Globus pallidus (tissue), 1 donor: ENCODE results near the gene MTHFSD.

ENCODE experiments used
- DNase-seq: peaks from one replicate; pipeline ENCODE4 v3.0.0-alpha.2; 2015; ENCODE audit warnings: low spot score

MTHFSD gene

GRCh38 chr16:86581458-86581857, 26.4 kb upstream of the MTHFSD start:
- no peak for DNase-seq

DNA sequence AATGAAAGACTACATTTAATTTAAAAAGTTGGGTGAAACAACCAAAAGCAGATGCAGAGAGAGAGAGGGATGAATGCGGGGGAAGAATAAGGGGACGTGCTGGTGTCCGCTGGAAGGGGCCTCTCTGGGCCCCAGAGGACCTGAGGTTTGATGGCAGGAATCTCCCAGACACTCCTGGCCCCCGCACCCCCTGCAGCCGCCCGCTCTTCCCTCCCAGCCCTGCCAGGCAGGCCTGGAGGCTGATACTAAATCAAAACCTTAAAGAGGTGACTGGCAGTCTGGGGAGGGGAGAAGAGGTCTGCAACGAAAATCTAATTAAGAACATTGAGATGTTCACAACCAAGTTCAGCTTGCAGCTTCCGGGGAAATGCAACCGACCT, 25.7 kb upstream of the MTHFSD start:
- no peak for DNase-seq

DNA sequence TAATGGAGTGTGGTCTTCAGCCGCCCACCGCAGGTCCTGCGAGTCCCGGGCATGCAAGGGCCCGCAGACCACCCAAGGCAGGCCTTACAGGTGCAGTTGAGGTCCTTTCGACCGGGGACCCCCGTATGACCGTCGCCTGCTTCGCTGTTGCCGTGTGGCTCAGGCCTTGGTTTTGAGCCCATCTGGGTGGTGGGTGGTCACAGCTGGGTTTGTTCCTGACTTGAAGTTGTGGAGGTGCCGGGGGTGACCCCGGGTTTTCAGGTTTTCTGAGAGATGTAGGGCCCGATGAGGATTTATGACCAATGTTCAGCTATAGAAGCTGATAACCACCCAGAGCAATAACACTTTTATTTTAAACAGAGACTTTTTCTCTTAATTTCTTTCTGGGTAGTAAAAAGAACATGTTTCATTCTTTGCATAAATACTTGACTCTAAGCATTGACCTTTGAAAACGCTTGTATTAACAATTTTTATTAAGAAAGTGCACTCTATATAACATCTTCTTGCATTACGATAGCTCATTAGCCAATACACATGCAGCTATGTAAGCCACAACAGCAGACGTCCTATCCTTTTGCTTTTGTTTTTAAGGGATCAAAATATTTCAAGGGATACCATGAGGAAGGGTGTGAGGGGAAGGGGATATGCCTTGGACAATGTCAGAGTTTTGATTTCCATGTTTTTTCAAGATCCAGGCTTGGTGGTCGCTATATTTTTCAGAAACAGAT, 25.2 kb upstream of the MTHFSD start:
- DNase-seq, result no peak

DNA sequence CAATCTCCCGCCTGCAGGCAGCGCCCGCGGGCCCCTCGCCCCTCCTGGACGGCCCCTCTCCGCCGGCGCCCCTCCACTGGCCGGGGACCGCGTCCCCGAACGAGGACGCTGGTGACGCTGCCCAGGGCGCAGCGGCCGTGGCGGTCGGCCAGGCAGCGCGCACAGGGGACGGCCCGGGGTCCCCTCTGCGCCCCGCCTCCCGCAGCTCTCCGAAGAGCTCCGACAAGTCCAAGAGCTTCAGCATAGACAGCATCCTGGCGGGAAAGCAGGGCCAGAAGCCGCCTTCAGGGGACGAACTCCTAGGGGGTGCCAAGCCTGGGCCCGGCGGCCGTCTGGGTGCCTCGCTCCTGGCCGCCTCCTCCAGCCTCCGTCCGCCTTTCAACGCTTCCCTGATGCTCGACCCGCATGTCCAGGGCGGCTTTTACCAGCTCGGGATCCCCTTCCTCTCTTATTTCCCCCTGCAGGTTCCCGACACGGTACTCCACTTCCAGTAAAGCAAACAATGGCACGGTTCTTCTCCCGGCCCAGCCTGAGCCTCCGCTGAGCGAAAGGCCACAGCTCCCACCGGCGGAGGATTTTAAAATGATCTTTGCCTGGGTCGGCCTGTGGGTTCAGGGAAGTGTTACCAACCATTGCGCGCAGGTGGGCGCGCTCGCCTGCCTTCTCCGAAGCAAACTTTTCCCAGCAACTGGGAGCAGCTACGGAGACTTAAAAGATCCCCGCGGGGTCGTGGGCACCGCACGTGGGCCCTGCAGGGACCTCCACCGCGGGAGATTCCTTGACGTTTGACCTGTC, 24.4 kb upstream of the MTHFSD start:
- no peak for DNase-seq

DNA sequence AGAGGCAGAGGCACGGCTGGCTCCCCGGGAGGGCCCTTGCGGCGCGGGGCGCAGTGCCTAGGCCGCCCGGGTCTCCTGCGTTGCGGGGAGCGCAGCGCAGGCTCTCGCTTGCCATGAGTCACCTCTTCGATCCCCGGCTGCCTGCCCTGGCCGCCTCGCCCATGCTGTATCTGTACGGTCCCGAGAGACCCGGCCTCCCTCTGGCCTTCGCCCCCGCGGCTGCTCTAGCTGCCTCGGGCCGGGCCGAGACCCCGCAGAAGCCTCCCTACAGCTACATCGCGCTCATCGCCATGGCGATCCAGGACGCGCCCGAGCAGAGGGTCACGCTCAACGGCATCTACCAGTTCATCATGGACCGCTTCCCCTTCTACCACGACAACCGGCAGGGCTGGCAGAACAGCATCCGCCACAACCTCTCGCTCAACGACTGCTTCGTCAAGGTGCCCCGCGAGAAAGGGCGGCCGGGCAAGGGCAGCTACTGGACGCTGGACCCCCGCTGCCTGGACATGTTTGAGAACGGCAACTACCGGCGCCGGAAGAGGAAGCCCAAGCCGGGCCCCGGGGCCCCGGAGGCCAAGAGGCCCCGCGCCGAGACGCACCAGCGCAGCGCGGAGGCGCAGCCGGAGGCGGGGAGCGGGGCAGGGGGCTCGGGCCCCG, 23.7 kb upstream of the MTHFSD start:
- no peak for DNase-seq

DNA sequence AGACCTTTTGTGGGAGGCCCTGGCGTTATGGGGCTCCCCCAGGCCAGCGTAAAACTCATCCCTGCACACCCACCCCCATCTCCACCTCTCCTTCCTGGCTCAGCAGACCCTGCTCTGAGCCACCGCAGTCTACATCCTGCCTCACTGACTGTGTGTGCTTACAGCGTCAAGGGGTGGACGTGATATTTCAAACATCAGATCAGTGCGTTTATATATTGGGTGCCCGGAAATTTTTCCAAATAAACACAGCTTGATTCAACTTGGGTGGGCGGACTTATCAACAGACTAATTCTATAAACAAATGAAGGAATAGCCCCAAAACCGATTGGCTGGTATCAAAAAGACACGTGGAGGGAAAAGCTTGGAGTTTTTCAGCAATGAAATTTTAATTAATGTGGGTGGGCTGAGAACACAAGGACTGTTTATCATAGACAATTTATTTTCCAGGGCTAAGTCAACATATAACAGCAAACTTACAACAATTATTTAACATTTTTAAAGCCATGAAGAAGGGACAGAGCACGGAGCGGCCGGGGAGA, 23.1 kb upstream of the MTHFSD start, which contains the start of gene FOXL1:
FOXL1 (plus strand) TSS at position 489 of the 539 bp plus-strand sequence. CDS start 175 bp downstream, outside the sequence.
- no peak for DNase-seq

GRCh38 chr16:86577314-86577971, 22.4 kb upstream of the MTHFSD start:
- DNase-seq, result no peak

- no peak for DNase-seq
Measured at GRCh38 chr16:86576591-86577313, 21.7 kb upstream of the MTHFSD start.

DNA sequence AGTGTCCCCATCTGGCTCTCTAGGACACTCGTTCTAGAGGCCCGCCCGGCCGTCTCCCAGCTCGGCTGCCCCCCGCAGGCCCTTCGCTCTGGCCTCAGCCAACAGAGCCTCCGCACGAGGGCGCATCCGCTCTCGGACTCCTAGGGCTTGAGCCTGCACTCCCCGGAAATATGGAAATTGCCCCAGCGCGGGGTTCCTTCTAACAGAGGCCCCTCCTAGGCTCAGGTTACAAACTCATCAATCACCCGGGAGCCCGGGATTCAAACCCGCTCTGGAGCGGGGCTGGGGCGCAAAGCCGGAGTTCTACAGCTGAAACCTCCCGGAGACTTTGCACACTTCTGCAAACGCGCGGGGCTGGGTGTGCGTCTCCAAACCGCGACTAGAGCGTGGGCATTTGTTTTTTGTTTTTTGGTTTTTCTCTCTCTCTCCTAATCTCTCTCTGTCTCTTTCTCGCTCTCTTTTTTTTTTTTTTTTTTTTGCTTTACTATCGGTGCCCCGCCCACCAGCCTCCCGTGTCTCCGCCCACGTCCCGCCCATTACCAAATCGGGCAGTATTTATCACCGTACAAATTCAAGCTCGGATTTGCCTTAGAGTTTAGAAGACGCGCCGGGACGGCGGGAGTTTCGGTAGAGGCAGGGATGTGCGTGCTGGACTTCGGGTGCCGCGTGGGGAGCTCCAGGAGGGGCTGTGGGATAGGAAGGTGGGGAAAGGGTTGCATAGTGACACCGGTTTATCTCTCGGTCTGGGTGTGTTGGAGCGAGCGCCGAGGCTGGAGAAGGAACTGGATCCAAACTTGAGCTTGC, 20.9 kb upstream of the MTHFSD start:
- no peak for DNase-seq

DNA sequence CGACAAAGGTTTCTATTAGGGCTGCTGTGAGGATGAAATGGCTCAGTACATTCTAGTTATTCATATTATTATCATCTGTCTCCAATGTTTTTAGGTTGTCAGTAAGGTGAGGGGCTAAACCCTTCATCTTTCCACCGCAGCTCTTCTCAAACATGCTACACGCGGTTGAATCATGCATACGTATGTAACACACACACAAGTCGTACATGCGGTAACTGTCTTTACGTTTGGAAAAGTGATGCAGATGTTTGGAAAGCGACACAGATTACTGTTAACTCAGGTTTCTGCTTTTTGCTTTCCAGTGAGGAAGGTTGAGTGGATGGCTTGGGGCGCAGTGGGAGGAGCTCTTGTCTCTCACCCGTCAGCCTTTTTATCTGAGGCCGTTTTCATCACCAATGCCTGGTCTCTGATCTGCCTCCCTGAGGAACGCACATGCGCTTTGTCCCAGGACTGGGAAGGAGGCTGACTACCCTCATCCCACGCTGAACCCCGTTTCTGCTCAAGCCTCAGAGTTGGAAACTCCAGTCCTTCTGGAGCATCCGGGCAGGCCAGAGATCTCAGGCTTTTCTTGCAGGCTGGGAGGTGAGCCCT, 20.2 kb upstream of the MTHFSD start:
- no peak for DNase-seq

GRCh38 chr16:86574646-86575045, 19.6 kb upstream of the MTHFSD start:
- DNase-seq, result no peak

DNA sequence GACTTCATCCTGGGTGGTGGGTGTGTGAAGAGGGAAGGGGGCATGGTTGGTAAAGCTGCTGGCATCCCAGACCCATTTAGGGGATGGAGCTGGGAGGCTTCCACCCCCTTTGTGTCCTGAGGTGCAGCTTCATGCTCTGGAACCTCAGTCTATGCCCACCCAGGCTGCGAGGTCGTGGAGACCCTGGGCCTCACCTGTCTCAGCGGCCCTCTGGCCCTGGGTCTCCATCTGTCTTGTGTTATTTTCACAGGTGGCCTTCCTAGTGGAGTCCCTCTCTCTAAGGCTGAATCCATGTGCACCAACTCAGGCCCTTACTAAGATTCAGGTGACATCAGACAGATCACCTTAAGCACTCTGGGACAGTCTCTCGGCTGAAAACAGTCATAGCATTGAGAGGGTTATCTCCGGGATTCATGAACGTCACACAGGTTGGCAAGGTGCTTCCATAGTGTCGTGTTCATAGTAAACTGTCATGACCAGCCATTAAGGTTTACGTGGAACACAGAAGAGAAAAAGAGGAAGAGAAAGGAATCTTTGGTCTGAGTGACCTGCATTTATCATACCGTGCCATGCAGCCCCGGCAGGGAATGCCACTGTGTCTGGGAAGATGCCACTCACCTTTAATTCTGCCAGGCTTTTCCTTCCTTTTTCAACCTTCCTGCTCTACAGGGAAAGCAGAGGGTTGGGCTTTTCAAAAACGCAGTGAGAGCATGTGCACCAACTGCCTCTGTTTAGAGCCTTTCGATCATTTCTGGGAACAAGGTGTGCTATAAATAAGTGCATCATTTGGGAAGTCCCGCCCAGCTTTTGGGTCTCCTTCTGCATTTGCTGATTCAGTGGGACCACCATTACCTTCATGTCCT, 18.8 kb upstream of the MTHFSD start:
- no peak for DNase-seq

- no peak for DNase-seq
Measured at GRCh38 chr16:86573215-86573614, 18.2 kb upstream of the MTHFSD start.

GRCh38 chr16:86572606-86573005, 17.6 kb upstream of the MTHFSD start:
- DNase-seq, result no peak

- DNase-seq, result no peak
Measured at GRCh38 chr16:86572041-86572521, 17.0 kb upstream of the MTHFSD start.

DNA sequence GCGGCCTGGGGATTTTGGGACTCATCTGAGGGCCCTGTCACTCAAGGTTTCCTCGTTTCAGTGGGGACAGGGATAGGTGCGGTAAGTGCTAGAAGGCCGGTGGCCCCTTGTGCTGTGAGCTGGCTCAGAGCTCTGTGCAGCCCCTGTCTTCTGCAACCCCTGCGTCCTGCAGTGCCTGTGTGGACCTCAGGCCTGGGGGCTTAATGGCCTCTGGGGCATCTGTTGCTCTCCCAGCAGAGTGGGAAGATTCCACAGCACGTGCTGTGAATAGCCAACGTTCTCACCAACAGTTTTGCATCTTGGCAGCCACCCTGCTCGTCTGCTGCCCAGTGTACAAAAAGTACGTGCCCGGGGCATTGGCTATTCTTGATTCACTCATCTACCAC, 16.5 kb upstream of the MTHFSD start:
- DNase-seq, result no peak

DNA sequence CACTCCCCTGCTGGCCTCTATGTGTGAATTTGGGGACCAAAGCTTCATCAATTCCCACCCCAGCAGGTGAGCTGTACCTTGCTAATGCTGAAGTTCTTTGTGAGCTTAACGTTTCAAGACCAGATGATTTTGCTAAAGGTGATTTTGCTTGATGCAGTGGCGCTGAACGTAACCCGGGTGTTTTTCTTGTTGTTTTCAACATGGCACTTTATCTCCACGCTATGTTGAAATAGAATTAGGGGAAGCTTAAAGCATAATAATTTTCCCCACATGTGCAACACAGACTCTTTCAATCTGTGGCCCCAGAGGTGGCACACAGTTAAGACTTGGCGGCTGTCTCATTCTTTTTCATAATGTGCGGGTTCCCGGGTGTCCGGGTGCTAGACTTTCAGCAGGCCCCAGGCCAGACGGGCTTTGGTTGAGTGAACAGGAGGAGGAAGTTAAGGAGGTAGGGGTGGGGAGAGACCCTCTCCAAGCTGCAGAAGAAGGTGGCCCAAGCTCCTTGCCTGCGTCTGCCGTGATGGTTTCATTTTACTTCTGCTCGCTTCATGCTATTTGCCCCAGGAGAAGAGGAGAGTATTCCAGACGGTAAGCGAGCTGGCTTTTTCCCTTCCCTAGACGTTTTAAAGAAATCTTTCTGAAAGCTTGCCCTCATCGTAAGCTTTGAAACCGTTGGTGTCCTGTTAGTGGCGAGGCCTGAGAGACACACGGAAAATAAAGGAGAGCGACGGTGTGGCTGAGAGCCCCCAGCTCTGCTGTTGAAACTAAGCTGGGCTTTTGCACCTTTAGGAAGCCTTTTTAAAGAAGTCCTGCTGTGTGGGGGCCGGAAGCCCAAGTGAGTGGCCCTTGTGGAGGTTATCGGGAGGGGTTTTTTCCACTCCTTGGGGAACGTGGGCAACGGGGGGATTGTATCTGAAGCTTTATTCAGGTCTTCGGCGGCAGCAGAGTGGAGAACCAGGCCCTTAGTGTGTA, 15.8 kb upstream of the MTHFSD start:
- no peak for DNase-seq
